ENCODE results near the gene KIF21B.

Gene KIF21B

DNA sequence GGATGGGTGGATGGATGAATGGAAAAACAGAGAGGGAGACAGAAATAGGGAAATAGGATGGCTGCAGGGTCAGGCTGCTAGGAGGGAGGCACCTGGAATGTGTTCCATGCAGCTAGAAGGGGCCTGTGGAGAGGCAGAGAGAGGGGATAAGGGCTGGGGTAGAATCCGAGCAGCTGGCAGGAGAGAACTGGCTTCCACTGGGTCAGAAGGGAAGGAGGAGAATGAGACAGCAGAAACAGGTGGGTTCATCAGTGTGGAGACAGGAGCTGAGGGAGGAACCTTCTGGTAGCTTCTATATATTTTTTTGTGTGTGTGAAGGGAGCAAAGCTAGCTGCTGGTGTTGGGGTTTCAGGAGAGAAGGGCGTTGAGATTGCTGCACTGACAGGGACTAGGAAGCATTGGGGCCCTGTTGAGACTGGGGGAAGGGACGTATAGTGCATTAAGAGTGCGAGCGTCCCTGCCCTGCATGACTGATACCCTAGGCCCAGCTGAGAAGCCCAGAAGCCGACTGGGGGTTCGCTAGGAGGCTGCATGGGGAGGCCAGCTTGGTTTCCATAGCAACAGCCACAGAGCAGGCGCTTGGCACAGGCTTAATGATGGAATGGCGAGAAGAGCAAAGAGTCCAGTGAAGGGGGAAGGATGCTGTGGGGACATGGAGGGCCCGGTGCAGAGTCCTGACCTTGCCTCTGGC lies 14.8 kb upstream of the KIF21B start:
- TF ChIP-seq GATA3 (IDR thresholded peaks at IDR 0.05; ENCODE audit: low read depth, low read length), result no peak
- TF ChIP-seq GATA2 (IDR thresholded peaks at IDR 0.05; ENCODE audit: low read depth, low read length), result no peak

DNA sequence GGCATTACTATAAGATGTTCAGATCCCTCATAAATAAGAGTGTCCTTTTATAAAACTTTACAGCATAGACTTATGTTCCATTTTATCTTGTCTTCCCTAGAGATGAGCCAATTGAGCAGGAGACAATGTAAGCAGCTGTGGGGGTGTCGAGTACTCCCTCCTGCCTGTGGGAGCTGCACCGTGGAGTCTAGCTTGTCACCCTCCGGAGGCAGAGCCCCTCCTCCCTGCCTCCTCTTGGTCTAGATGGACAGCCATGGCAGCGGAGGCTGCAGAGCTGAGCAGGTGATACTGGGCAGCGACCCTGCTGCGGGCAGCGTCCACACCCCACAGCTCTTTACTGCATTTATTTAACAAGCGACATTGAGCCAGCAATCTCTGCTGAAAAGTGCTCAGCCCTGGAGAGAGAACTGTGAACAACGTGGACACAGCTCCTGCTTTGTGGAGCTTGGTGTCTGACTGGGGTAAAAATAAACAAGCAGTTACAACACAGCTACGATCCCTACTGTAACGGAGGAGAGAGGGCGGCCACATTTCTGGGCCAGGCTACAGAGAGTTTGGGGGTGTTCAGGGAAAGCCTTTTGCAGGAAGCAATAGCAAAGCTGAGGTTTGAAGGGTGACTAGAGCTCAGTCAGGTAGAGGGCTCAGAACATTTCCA lies 12.8 kb upstream of the KIF21B start:
- TF ChIP-seq GATA3 (IDR thresholded peaks at IDR 0.05; ENCODE audit: low read depth, low read length) (no peak), GATA2 (IDR thresholded peaks at IDR 0.05; ENCODE audit: low read depth, low read length) (no peak)

DNA sequence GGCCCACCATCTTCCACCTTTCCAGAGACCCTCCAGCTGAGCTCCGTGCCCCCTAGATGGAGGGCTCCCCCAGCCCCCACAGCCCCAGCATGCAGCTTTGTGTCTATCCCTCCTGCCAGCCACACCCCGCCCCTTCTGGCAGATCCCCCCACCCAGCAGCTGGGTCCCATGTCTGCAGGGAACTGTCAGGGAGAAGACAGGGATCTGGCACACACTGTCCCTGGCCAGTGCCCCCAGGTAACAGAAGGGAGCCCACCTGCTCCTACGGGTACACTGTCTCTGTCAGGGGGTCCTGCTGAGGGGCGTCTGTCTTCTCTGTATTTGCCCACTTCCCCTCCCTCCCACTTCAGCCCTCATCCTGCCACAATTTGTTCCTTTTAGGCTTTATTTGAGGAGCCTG lies 11.2 kb upstream of the KIF21B start:
- no peak for TF ChIP-seq GATA3 (IDR thresholded peaks at IDR 0.05; ENCODE audit: low read depth, low read length)
- no peak for TF ChIP-seq GATA2 (IDR thresholded peaks at IDR 0.05; ENCODE audit: low read depth, low read length)

DNA sequence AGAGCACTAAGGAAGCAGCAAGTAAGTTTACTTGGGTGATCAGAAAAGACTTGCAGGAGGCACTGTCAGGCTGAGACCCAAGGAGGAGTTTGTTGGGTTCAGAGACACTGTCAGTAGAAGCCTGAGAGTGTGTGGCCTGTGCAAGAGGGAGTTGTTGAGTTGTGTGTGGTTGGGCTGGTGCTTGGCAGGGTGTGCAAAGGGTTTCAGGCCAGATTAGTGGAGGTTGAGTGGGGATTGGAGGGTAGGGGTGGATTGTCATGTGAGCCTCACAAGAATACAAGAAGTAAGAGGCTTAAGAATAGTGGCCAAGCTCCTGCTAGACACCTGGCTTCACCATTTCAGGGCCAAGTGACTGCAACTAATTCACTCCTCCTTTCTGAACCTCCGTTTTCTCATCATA lies 8.9 kb upstream of the KIF21B start:
- no peak for TF ChIP-seq GATA3 (IDR thresholded peaks at IDR 0.05; ENCODE audit: low read depth, low read length)
- no peak for TF ChIP-seq GATA2 (IDR thresholded peaks at IDR 0.05; ENCODE audit: low read depth, low read length)

DNA sequence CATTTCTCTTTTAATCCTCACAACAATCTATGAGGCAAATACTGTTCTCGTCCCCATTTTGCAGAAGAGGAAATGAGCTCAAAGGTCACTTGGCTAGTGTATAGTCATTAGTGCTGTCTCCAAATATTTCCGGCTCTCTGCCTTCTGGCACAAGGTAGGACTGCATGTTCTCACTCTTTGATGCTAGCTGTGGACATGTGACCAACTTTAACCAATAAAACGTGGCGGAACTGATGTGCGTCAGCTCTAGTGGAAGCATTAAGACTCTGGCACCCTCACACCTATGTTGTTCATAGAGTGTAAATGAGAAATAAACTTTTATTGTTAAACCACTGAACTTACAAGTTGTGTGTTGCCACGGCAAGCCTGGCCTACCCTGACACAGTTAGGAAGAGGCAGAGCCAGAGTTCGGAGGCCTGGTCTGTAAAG lies 5.0 kb upstream of the KIF21B start:
- TF ChIP-seq GATA2 (IDR thresholded peaks at IDR 0.05; ENCODE audit: low read depth, low read length), result no peak
- TF ChIP-seq GATA3 (IDR thresholded peaks at IDR 0.05; ENCODE audit: low read depth, low read length), result no peak

DNA sequence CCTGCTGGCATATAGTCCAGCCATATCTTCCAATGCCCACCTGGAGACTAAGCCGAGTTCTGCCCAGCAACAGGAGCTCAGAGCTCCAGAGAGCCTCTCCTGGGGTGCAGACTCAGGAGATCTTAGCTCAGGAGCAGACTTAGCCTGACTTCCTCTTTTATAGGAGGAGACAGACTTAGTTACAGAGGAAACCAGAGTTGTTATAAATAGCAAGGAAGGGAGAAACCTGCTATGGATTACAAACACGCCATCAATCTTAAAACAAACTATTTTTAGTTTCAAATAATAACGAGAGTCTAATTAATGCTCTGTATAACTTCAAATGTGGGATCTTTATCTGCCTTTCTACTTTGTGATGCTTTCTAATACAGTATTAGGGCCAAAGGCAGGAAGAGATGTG lies 3.3 kb upstream of the KIF21B start:
- TF ChIP-seq GATA2 (IDR thresholded peaks at IDR 0.05; ENCODE audit: low read depth, low read length), result no peak
- no peak for TF ChIP-seq GATA3 (IDR thresholded peaks at IDR 0.05; ENCODE audit: low read depth, low read length)

DNA sequence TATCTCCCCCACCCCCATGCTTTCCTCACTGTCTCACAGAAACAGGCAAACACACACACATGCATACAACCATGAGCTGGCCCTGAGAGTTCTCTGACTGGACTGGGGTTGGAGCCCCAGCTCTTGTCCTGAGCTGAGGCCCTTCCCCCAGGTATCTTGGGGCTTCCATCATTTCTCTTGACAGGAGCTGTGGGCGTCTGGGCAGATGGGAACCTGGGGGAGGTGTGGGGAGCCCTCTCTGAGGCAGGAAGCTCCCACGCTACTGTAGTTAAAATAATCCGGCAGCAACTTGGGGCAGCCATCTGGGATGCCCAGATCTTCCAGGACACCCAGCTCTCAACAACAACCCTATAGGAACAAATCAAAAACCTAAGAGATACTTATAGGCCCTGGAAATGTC lies 2.7 kb upstream of the KIF21B start:
- TF ChIP-seq GATA2 (IDR thresholded peaks at IDR 0.05; ENCODE audit: low read depth, low read length) (no peak), GATA3 (IDR thresholded peaks at IDR 0.05; ENCODE audit: low read depth, low read length) (no peak)

DNA sequence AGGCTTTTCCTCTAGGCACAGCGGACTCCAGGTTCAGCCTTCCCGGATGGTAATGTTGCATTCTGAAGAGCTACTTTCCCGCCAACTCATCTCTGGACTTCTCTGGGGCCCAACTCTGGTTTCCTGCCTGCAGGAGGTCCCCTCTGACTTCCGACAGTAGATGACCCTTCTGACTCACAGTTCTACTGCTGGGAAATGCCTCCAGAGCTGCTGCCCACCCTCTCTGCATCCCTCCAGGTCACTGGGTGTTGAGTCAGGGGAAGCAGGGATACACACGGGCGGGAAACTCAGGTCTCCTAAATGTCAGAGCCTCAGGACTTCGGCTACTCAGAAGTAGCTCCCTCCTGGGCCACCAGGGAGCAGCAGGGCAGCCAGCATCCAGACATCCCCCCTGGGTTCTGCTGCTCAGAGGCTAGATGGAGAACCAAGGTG lies 2.1 kb upstream of the KIF21B start:
- no peak for TF ChIP-seq GATA3 (IDR thresholded peaks at IDR 0.05; ENCODE audit: low read depth, low read length)
- TF ChIP-seq GATA2 (IDR thresholded peaks at IDR 0.05; ENCODE audit: low read depth, low read length), result no peak

DNA sequence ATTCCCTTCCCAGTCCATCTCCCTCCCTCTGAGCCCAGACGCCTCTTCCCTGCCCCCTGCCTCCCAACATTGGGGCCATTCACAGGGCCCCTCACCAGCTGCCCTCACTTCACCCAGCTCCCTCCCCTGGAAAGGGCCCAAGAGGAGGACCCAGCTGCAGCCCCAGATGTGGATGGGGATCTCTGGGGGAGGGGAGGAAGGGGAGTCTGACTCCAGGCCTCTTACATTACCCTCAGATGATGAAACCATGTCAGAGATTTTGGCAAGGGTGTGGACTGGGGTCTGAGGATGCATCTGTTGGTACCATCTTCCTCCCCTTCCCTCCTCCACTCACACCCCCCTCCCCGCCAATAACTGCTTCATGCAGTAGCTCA lies 1.1 kb upstream of the KIF21B start:
- no peak for TF ChIP-seq GATA2 (IDR thresholded peaks at IDR 0.05; ENCODE audit: low read depth, low read length)
- no peak for TF ChIP-seq GATA3 (IDR thresholded peaks at IDR 0.05; ENCODE audit: low read depth, low read length)

DNA sequence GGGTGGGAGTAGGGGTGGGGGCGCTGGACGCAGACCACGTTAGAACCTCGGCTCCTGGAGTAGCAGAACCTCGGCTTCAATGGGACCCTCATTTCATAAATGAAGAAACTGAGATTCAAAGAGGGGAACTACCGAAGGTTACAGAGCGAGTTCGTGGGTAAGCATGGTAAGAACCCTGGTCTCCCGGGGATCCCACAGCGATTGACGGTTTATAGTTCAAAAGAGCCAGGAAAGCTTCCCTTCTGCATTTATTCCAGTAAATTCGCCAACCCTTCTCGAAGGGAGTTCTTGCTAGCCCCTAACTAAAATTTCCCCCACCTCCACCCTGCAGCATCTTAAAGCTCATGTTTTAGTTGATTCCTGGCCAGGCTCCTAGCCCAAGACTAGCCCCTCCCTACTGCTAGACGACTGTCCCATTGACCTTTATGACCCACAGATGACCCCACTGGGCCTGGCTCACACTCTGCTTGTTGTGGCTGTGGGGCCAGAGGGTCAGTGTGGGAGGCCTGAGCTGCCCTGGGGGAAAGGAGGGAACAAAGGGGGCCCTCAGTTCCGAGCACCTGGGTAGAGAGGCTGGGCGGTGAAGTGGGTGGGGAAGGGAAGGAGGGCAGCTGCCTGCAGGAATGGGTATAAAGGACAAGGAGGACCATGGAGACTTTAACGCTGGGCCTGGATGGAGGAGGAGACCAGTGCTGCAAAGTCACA lies 558 bp upstream of the KIF21B start:
- no peak for TF ChIP-seq GATA2 (IDR thresholded peaks at IDR 0.05; ENCODE audit: low read depth, low read length)
- TF ChIP-seq GATA3 (IDR thresholded peaks at IDR 0.05; ENCODE audit: low read depth, low read length), result no peak

DNA sequence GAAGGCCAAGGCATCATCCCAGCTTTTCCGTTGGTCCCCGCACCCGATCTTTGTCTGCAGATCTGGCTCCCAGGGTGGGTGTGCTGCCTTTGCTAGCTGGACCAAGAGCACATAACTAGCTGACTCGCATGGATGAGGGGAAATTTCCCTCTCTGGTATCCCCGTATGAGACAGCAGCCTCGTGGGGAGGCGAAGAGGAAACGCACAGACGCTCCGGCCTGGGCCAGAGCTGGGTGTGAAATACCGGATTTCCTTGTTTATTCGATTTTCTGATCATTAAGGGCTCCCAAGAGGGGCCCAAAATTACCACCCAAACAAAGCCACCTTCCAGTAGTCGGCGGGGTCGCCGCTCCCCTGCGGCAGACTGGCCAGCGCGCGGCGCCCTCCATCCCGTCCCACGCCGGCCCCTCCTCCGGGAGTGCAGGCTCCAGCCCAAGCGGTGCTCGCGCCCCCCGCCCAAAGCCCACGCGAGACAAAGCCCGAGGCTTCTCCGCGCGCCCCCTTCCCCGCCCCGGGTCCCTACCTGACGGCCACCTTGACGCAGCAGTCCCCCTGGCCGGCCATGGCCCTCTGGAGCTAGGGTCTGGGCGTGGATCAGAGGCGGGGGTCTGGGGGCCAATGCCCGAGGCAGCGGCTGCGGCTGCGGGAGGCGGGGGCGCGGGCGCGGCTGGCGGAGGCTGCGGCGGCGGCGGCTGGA lies 546 bp downstream of the KIF21B start:
- no peak for TF ChIP-seq GATA2 (IDR thresholded peaks at IDR 0.05; ENCODE audit: low read depth, low read length)
- no peak for TF ChIP-seq GATA3 (IDR thresholded peaks at IDR 0.05; ENCODE audit: low read depth, low read length)

DNA sequence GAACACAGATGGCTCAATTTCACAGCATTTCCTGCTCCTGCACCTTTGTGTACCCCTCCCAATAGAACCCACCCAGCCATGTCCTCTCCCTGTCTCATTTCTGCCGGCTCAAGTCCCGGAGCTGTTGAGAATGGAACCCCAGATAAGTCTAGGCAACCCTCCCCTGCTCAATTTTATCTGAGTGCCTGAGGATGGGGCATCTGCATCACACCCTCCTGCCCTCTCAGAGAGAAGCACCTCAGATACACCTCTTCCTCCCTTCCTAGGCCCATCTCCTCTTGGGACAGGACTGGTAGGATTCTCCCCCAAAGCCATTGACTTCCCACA lies 1.1 kb downstream of the KIF21B start:
- TF ChIP-seq GATA3 (IDR thresholded peaks at IDR 0.05; ENCODE audit: low read depth, low read length) (no peak), GATA2 (IDR thresholded peaks at IDR 0.05; ENCODE audit: low read depth, low read length) (no peak)

DNA sequence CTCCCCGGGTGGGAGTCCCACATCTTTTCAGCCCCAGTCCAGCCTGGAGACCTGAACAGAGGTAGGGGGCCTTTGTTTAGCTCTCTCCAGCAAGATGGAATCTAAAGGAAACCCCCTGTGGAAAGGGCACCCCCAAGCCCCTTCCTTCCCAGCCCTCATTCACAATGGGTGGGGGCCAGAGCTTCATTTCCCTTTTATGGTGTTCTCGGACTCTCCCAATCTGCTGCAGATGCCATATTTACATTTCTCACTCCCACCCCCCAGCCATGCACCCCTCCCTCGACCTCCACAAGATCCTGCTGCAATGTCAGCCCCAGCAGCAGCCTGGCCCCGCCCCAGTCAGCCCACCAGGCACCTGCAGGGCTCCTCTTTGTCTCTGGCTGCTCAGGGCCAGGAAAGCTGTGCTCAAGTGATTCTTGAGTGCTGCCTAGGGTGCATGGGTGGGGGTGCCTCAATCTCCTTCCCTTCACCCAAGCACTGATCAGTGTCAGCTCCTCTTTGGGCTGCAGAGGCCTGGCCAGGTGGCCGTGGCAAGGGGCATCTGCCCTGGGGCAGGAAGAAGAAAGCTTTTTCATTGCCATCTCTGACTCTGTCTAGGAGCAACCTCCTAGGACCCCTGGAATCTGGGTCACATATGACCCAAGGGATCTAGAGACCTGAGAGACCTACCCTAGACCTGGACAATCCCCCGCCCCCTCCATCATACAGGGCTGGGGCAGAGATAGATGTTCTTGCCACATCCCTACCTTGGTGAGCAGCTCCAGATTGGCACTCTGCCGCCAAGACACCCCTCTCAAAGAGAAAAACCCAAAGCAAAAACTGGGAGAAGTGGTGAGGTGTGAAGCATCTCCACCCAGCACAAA lies 1.7 kb downstream of the KIF21B start:
- no peak for TF ChIP-seq GATA2 (IDR thresholded peaks at IDR 0.05; ENCODE audit: low read depth, low read length)
- TF ChIP-seq GATA3 (IDR thresholded peaks at IDR 0.05; ENCODE audit: low read depth, low read length), result no peak

Measured in SH-SY5Y (cell line).